T-helper 2 cell (primary cell): ENCODE data around the gene PUS10.
"Not testable (repeated sequence)": the region's sequence is repeated elsewhere in the genome, so short reads cannot be mapped to it uniquely, and the experiment has no call there.

Experiments
- DNase-seq, 5 experiments: peaks; one replicate each; pipeline versions ENCODE4 v3.0.0 to v3.0.0-alpha.2; 2012 to 2022

Gene PUS10

DNA sequence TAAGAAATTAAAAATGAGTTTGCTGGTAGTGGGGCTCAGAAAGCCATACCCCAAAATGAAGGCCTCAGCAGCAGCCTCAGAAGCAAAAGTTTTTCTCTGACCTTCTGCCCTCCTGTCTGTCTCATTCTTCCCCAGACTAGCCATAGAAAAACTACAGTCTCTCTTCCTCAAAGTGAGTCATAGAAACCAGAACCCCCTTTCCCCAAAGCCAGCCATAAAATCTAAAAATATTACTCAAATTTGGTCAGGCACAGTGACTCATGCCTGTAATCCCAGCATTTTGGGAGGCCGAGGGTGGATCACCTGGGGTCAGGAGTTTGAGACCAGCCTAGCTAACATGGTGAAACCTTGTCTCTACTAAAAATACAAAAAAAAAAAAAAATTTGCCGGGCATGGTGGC lies 5.8 kb downstream of the PUS10 start:
- DNase-seq = not testable (repeated sequence)

DNA sequence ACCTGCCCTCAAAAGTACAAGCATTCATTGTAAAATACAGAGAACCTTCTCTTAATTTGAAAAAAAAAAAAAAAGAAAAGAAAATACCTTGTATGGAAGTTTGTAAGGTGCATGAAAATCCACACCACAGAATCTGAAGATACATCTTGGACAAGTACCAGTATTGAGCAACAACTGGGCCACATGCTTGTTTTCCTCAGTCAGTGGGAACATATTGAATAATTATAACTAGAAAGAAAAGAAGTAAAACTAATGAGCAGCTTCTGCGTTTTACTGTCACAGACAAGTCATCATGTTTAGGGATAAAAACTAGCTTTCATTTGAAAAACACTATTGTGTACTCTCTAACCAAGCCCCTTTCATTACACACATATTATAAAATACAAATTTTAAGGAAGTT lies 6.4 kb downstream of the PUS10 start:
- DNase-seq = no peak

GRCh38 chr2:61009355-61009754 lies 8.7 kb downstream of the PUS10 start:
- DNase-seq = no peak

DNA sequence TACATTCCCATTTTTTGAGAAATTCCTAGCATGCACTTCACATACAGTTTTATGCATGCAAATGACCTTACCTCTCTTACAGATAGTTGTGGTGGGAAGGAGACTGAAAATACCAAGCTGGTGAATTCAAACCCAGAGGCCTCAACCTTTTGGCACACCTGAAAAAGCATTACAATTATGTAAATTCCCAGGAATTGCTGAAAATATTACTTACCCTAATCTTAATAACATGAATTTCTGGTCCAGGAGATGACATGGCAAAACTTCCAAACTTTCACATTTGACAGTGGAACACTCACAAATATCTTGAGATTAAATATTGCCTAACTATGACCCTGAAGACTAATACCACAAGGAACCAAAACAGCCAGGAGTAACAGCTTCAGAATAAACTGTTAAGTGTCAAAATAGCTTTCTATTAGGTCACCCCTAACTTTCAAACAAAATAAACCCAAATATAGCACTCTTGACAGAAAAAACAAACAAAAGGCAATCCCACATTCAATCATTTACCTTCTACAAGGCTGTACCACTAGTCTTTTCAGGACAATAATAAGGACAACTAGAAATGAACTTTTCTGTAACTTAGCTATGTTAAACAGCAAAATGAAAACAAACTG lies 11.5 kb downstream of the PUS10 start:
- no peak for DNase-seq

DNA sequence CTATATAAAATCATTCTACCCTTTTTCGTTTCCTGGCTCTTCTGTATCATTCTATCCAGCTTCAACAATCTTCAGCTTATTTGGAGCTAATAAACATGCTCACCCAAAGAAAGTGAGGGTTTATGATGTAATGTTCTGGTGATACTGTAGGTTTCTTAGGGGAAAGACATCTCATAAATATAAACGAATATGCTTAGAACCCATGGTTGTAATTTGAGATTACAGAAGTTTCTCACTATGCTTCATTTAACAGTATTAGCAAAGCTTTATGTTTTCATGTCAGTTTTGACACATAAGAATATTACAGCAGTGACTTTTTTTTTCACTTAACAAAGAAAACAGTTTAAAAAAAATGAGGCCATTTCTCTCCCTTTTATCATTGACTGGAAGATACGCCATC lies 12.3 kb downstream of the PUS10 start:
- no peak for DNase-seq

GRCh38 chr2:60998628-60999545 lies 19.2 kb downstream of the PUS10 start:
- peak in 2 of 5 experiments; percentile 35 to 64 for DNase-seq

DNA sequence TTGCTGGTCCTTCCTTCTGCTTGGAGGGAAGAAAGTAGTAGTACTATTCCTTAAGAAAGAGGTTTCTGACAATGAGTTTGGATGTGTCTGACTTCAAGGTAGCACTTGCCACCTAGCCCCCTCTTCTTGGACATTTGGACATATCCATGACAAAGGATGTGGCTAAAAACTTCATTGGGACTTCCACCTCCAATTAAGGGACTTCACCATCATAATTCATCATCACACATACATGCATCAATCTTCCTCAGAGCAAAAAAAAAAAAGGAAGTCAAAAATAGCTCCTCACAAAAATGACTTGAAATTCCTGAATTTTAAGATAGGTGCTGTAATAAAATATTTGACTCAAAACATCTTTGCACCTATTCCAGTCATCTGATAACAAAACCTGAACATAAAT lies 23.9 kb downstream of the PUS10 start:
- DNase-seq = no peak

DNA sequence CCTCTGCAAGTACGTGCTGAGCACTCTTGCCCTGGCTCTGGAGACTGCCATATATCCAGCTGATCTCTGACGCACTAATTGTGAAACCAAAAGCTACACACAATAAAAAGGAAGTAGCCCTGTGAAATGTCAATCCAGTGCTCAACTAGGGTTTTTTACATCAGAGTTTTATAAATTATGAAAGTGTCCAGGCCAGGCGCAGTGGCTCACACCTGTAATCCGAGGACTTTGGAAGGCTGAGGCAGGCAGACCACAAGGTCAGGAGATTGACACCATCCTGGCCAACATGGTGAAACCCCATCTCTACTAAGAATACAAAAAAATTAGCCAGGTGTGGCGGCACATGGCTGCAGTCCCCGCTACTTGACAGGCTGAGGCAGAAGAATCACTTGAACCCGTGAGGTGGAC lies 25.1 kb downstream of the PUS10 start:
- DNase-seq = peak in 2 of 5 experiments; percentile 43 to 79

GRCh38 chr2:60991644-60992043 lies 26.4 kb downstream of the PUS10 start:
- DNase-seq = no peak

DNA sequence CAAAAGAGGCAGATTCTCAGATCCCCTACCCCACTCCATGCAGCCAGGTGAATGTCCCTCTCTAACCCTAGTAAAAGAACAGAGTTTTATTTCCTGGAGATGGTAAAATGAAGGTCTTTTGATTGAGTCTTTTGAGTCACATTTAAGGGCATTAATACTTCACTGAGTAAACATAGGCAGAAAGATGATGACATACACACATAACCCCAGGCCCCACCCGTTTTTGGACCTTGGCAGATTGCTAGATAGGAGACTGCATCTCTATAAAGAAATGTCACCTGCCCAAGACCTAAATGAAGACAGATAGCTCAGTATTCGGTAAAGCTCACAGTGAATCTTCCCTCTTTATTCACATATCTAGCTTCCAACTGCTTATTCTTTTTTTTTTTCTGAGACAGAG lies 28.8 kb downstream of the PUS10 start:
- DNase-seq = no peak

DNA sequence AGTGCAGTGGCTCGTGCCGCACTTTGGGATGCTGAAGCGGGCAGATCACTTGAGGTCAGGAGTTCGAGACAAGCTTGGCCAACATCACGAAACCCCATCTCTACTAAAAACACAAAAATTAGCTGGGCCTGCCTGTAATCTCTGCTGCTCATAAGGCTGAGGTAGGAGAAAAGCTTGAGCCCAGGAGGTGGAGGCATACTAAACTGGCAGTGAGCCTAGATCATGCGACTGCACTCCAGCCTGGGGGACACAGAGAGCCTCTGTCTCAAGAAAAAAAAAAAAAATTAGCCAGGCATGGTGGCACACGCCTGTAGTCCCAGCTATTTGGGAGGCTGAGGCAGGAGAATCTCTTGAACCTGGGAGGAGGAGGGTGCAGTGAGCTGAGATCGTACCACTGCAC lies 30.4 kb downstream of the PUS10 start:
- not testable (repeated sequence) for DNase-seq

GRCh38 chr2:60987041-60987440 lies 31.0 kb downstream of the PUS10 start:
- DNase-seq = no peak

- no peak for DNase-seq
Measured at GRCh38 chr2:60984720-60985119, 33.3 kb downstream of the PUS10 start.

- not testable (repeated sequence) for DNase-seq
Measured at GRCh38 chr2:60982066-60982465, 36.0 kb downstream of the PUS10 start.

DNA sequence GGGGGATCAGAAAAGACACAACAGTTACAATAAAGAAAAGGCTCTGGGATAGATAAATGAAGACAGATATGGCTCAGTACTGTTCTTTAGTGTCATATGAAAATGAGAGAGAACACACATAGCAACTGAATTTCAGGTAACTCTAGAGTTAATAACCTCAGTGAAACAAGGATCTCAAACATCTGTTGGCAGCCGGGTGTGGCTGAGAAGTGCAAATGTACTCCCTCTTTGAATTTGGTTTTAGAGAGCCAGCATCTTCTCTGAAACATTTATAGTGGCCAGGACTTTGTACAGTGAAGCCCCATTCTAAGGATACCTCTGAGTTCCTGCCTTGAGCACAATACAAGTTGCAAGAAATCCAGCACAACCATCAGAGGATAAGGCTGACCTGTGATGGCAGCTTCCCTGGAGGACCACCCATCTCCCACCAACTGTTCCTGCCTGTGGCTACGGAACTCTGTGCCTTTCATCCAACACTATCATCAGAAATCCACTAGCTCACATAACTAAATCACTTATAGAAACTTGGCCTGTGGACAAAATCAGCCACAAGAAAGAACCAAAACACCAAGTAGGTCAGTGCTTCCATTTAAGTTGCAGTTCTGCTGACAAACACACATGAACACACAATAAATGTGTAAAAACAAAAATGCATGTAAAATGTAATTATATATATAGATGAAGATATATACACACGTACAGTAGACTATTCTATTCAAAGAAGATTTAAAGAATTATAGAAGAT lies 37.8 kb downstream of the PUS10 start:
- DNase-seq = no peak

DNA sequence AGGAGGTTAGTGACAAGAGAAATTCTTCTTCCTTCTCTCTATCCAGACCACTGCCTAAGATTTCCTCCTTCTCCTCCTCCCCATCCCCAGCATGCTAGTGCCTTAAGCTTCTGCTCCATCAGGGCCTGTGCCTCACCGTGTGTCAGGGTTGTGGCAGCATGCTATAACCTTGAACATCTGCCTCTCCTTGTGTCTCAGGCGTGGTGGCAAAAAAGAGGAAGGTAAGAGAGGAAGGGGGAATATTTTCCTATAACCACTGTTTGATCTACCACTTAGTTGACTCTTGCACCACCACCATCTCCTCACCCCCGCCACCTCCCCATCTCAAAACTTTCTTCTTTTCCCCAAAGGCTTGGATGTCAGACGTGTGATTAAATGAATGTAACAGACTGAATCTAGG lies 38.8 kb downstream of the PUS10 start:
- DNase-seq = no peak

GRCh38 chr2:60977562-60977895 lies 40.5 kb downstream of the PUS10 start:
- DNase-seq = no peak

DNA sequence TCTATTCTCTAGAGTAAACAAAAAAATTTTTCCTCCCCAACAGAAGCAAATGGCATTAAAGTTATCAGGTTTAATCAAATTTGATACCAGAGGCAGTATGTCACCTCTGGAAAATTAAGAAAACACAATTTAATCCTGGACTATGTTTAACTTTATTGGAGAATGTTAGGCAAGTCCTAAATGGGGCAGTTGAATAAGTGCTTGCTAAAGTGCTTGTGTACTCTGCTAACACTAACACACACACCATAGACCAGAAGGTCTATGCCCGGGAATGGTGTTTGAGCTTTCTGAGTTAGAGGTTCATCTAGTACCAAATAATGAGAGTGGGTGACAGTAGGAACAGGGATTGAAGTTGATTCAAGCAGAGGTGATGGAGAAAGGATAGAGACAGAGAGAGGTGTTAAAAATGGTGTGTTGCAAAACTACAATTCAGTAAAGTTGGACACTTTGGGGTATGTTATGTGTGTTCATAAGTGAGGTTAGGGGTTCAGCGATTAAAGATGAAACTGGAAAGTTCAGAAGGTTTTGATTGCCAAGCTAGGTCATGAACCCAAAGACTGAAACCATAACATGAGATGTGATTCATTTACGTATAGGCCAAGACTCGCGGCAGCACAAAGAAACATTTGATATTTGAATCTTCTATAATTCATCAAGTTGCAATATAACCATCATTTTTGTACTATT lies 41.0 kb downstream of the PUS10 start:
- peak in 1 of 5 experiments; percentile 65 for DNase-seq

DNA sequence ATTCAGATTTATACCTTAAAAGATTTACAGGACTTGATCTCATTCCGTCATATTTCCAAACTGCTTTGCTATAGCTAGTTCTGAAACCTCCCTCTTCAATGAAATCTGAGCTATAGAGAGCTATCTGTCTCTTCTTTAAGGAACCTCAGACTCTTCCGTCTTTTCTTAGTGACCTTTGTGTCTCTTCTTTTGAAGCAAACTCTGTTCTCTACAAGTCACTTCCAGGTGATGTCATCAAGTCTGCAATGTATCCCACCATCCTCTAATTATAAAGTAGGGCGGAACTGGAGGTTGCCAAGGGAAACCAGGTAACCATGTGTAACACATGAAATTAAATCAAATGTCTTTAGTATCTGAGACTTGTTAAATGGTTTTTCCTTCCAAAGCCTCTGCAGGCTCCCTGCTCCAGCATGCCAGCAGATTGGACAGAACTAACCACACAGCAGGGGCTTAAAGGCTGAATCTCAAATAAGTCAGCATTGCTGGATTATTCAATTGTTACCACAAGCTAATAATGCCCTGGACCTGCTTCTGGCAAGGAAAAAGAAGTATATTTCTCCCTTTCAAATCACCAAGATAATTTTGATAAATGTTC lies 41.7 kb downstream of the PUS10 start:
- no peak for DNase-seq

- DNase-seq = no peak
Measured at GRCh38 chr2:60974652-60975051, 43.4 kb downstream of the PUS10 start.

DNA sequence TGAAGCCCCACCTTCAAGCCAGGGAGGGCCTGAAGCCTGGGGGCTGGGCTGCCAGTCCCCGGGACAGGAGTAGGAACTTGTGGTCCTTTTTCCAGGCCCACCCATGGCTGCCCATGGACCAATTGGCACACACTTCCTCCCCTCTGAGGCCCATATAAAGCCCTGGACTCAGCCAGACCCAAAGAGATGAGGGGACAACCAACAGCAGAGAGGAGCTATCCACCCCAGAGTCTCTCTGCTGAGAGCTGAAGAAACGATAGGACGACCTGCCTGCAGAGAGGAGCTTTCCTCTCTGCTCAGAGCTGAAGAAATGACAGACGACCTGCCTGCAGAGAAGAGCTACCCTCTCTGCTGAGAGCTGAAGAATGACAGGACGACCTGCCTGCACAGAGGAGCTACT lies 44.4 kb downstream of the PUS10 start:
- no peak for DNase-seq

DNA sequence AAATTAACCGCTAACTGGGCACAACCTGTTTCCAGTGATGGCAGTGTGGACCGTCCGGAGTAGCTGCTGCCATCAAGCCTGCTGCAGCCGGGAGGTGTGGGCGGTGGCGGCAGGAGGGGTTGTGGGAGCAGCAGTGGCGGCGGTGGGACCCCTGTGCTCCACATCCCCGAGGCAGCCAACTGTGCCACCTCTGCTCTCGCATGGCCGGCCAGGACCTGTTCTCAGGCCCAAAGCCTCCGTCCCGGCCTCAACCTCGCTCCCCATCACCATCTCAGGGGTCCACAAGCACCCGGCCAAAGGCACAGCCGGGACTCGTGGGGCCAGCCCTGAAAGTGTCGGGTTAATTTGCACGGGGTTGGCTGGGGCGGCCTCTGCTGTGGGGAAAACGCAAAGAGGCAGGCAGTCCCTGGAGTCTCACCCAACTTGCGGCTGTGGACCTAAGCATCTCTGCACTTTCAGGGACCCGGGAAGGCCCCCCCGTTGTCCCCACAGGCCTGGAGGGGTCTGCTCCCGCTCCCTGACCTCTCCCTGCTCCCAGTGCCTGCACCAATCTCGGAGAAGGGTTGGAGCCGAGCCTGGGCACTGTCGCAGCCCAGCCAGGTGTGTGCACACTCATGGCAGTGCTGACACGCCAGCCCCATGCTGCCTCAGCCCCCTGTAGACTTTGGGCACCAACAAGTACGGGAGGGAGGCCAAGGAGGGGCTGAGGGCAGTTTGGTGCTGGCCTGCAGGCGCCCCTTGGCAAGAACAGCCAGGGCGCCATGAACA lies 45.0 kb downstream of the PUS10 start:
- DNase-seq = no peak
